H1 (cell line): ENCODE results near the gene PNRC2. TPM values are rescaled to one million over a fixed set of nuclear protein-coding genes. Genes with fewer than 3 reads are reported as not detected.

Source experiments
- CTCF ChIA-PET: fragments of 300-600 bp; sonication (Branson Sonifier 250); formaldehyde crosslinking; loops from one replicate; lab custom pipeline; 2021; ENCODE audit not compliant: partially characterized antibody; lab: Charles Lee
- POLR2A ChIA-PET: fragments of 300-600 bp; sonication (Branson Sonifier 250); formaldehyde crosslinking; loops from one replicate; lab custom pipeline; 2021; ENCODE audit warnings: inconsistent platforms; ENCODE audit not compliant: partially characterized antibody; lab: Charles Lee
- DNase-seq, 2 experiments: peaks; one replicate each; pipeline versions ENCODE4 v3.0.0 to v3.0.0-alpha.2; 2010 to 2022; ENCODE audit warnings: low spot score in 2 of 2, low read depth in 1 of 2, mixed read lengths in 1 of 2
- FAIRE-seq: peaks from 2 replicates; lab custom pipeline; 2011; peaks lifted over from hg19 to GRCh38; lab: Jason Lieb, UNC
- H2AFZ ChIP-seq: 2 replicates; pipeline ENCODE4 v1.8.1; 2012; ENCODE audit warnings: low read length, inconsistent platforms
- H2AK5ac ChIP-seq: 2 replicates; pipeline ENCODE4 v1.6.1; 2013; ENCODE audit warnings: low read depth, low read length
- H2BK120ac ChIP-seq: replicated peaks from 2 replicates; pipeline ENCODE3; 2013; ENCODE audit warnings: low read depth, low read length, inconsistent platforms
- H2BK12ac ChIP-seq: 2 replicates; pipeline ENCODE4 v1.6.1; 2013; ENCODE audit warnings: low read depth, low read length
- H2BK15ac ChIP-seq: 2 replicates; pipeline ENCODE4 v1.6.1; 2013; ENCODE audit warnings: low read length
- H2BK20ac ChIP-seq: 2 replicates; pipeline ENCODE4 v1.6.1; 2013; ENCODE audit warnings: low read length
- H2BK5ac ChIP-seq: 2 replicates; pipeline ENCODE4 v1.6.1; 2013; ENCODE audit warnings: low read depth, low read length
- H3K14ac ChIP-seq: 2 replicates; pipeline ENCODE4 v1.6.1; 2013; ENCODE audit warnings: inconsistent platforms; ENCODE audit not compliant: insufficient read length
- H3K18ac ChIP-seq: 2 replicates; pipeline ENCODE4 v1.6.1; 2013; ENCODE audit warnings: low read length; ENCODE audit errors: extremely low read depth
- H3K23ac ChIP-seq: 2 replicates; pipeline ENCODE4 v1.6.1; 2013; ENCODE audit warnings: inconsistent platforms; ENCODE audit not compliant: insufficient read length
- H3K23me2 ChIP-seq: 2 replicates; pipeline ENCODE4 v1.6.1; 2013; ENCODE audit warnings: low read depth, low read length
- H3K27ac ChIP-seq: 2 replicates; pipeline ENCODE4 v1.6.1; 2011; ENCODE audit warnings: low read depth, low read length, inconsistent platforms
- H3K27me3 ChIP-seq, 4 experiments: replicated peaks in 1 of 4; 1 replicate in 1 of 4; 2 replicates in 3 of 4; pipeline versions ENCODE4 v1.6.1 to v1.8.1; 2011 to 2013; ENCODE audit warnings: low read length in 3 of 4, mild to moderate bottlenecking in 3 of 4, inconsistent platforms in 2 of 4, mixed read lengths in 2 of 4, moderate library complexity in 1 of 4; ENCODE audit not compliant: control insufficient read depth in 3 of 4, insufficient read depth in 3 of 4; ENCODE audit errors: extremely low read depth in 1 of 4
- H3K36me3 ChIP-seq, 4 experiments: 2 replicates each; pipeline versions ENCODE4 v1.6.1 to v1.8.1; 2011 to 2013; ENCODE audit warnings: mild to moderate bottlenecking in 4 of 4, low read length in 3 of 4, moderate library complexity in 2 of 4, control low read depth in 1 of 4, inconsistent platforms in 1 of 4; ENCODE audit not compliant: insufficient read depth in 4 of 4, control insufficient read depth in 2 of 4
- H3K4ac ChIP-seq: replicated peaks from 2 replicates; pipeline ENCODE3; 2013; ENCODE audit warnings: low read length, low read depth, mixed read lengths, inconsistent platforms; ENCODE audit not compliant: insufficient read length
- H3K4me1 ChIP-seq, 4 experiments: replicated peaks in 1 of 4; 1 replicate in 1 of 4; 2 replicates in 3 of 4; pipeline versions ENCODE4 v1.6.1 to v1.8.1; 2011 to 2013; ENCODE audit warnings: low read length in 3 of 4, inconsistent platforms in 2 of 4, mixed read lengths in 1 of 4; ENCODE audit not compliant: insufficient read depth in 4 of 4, control insufficient read depth in 3 of 4
- H3K4me2 ChIP-seq, 2 experiments: 2 replicates each; pipeline versions ENCODE4 v1.6.1 to v1.8.1; 2011 to 2013; ENCODE audit warnings: low read depth in 2 of 2, low read length in 2 of 2, control low read depth in 1 of 2, inconsistent platforms in 1 of 2, mild to moderate bottlenecking in 1 of 2; ENCODE audit not compliant: insufficient read depth in 1 of 2
- H3K4me3 ChIP-seq, 4 experiments: fragments of 200-600, 300-600 bp in 1 of 4; sonication (generic), shearing (Covaris generic), sonication (Bioruptor Twin) in 1 of 4; 2 replicates each; pipeline versions ENCODE4 v1.5.1 to v1.8.1; 2011 to 2016; ENCODE audit warnings: low read length in 4 of 4, low read depth in 3 of 4, control low read depth in 2 of 4, inconsistent platforms in 2 of 4, mild to moderate bottlenecking in 2 of 4, mixed read lengths in 1 of 4, moderate library complexity in 1 of 4; ENCODE audit not compliant: insufficient read depth in 2 of 4; ENCODE audit errors: extremely low read depth in 1 of 4
- H3K56ac ChIP-seq: replicated peaks from 2 replicates; pipeline ENCODE3; 2013; ENCODE audit warnings: low read depth, mild to moderate bottlenecking, mixed read lengths, low read length, inconsistent platforms; ENCODE audit not compliant: insufficient read length
- H3K79me1 ChIP-seq: 2 replicates; pipeline ENCODE4 v1.6.1; 2013; ENCODE audit warnings: low read depth, low read length, control low read depth
- H3K79me2 ChIP-seq, 2 experiments: 2 replicates each; pipeline versions ENCODE4 v1.6.1 to v1.8.1; 2012 to 2013; ENCODE audit warnings: low read length in 2 of 2, mild to moderate bottlenecking in 2 of 2, inconsistent platforms in 1 of 2; ENCODE audit not compliant: insufficient read depth in 2 of 2, control insufficient read depth in 1 of 2
- H3K9ac ChIP-seq, 4 experiments: replicated peaks in 1 of 4; 1 replicate in 1 of 4; 2 replicates in 3 of 4; pipeline versions ENCODE4 v1.6.1 to v1.8.1; 2011 to 2013; ENCODE audit warnings: low read depth in 3 of 4, low read length in 3 of 4, control low read depth in 2 of 4, mild to moderate bottlenecking in 2 of 4, moderate library complexity in 2 of 4, inconsistent platforms in 1 of 4; ENCODE audit errors: extremely low read depth in 1 of 4
- H3K9me3 ChIP-seq, 2 experiments: 2 replicates each; pipeline versions ENCODE4 v1.6.1 to v1.8.1; 2012 to 2013; ENCODE audit warnings: mild to moderate bottlenecking in 2 of 2, moderate library complexity in 2 of 2, control low read depth in 1 of 2, inconsistent platforms in 1 of 2, low read depth in 1 of 2, low read length in 1 of 2, mixed read lengths in 1 of 2; ENCODE audit not compliant: insufficient read depth in 2 of 2
- H4K20me1 ChIP-seq, 2 experiments: replicated peaks in 1 of 2; 2 replicates each; pipeline versions ENCODE3 to v1.8.1; 2011 to 2013; ENCODE audit warnings: inconsistent platforms in 2 of 2, low read length in 2 of 2, mild to moderate bottlenecking in 1 of 2; ENCODE audit not compliant: insufficient read depth in 2 of 2, control insufficient read depth in 1 of 2
- H4K5ac ChIP-seq: 2 replicates; pipeline ENCODE4 v1.6.1; 2013; ENCODE audit warnings: low read length, low read depth, mixed read lengths, inconsistent platforms; ENCODE audit not compliant: insufficient read length
- H4K8ac ChIP-seq: 2 replicates; pipeline ENCODE4 v1.8.0; 2013; ENCODE audit warnings: mild to moderate bottlenecking, moderate library complexity, low read length, inconsistent platforms; ENCODE audit not compliant: insufficient read depth; ENCODE audit errors: extremely low read depth
- H4K91ac ChIP-seq: replicated peaks from 2 replicates; pipeline ENCODE3; 2013; ENCODE audit warnings: low read length, mixed read lengths, inconsistent platforms; ENCODE audit not compliant: insufficient read length
- CREB1 ChIP-seq: IDR thresholded peaks from 2 replicates; pipeline ENCODE4 v1.6.1; 2012; ENCODE audit warnings: inconsistent platforms
- GABPA ChIP-seq: IDR thresholded peaks from 2 replicates; pipeline ENCODE4 v1.6.1; 2011; ENCODE audit warnings: mild to moderate bottlenecking, low read length, moderate library complexity, borderline replicate concordance; ENCODE audit not compliant: insufficient read depth
- KDM1A ChIP-seq: fragments of 200-600, 300-600 bp; sonication (generic); IDR thresholded peaks from 2 replicates; pipeline ENCODE4 v1.7.1; 2016; ENCODE audit warnings: mild to moderate bottlenecking, low read length, borderline replicate concordance
- POU5F1 ChIP-seq: IDR thresholded peaks from 2 replicates; pipeline ENCODE4 v1.6.1; 2011; ENCODE audit warnings: low read depth, mild to moderate bottlenecking, low read length, moderate library complexity
- WGBS, 2 experiments: shearing (Covaris generic) in 1 of 2; methylation state at CpG; one replicate each; pipeline versions ENCODE4 v1.1.6 to v1.1.7; 2013 to 2015; ENCODE audit warnings: low lambda C conversion rate in 2 of 2, mixed read lengths in 2 of 2, inconsistent platforms in 1 of 2, low coverage in 1 of 2, missing lambda C conversion rate in 1 of 2; ENCODE audit not compliant: insufficient replicate concordance in 2 of 2, insufficient coverage in 1 of 2, insufficient read length in 1 of 2; ENCODE audit errors: extremely low coverage in 1 of 2, missing lambda C conversion rate in 1 of 2; 5-methylcytosine and 5-hydroxymethylcytosine counted together
- polyA plus RNA-seq, 7 experiments: library from polyadenylated mRNA; depleted of rRNA in 3 of 7; stranded (reverse) in 5 of 7; unstranded in 2 of 7; fragments of >200 nt in 5 of 7; fragments of 200-250 nt in 2 of 7; gene quantifications; 1 replicate in 5 of 7; 2 replicates in 1 of 7; 4 replicates in 1 of 7; pipeline versions ENCODE4 v1.2.1 to v1.2.3, GENCODE V29; 2011 to 2013; ENCODE audit warnings: missing spikeins in 2 of 7, mixed read lengths in 2 of 7
- total RNA-seq: library from RNA; stranded (reverse); fragmentation: NEBNext Ultra II Directional; extraction: Animal tissue kit (Norgen Biotek cat#: 25700); gene quantifications from 2 replicates; pipeline ENCODE4 v1.2.1, GENCODE V29; 2021

The PNRC2 gene
- total and polyA plus RNA-seq, 2 of the 8 experiments (the other 6 are each of a cell fraction or from before 2014, with no cell fraction given) = 57.5 to 147 TPM

DNA sequence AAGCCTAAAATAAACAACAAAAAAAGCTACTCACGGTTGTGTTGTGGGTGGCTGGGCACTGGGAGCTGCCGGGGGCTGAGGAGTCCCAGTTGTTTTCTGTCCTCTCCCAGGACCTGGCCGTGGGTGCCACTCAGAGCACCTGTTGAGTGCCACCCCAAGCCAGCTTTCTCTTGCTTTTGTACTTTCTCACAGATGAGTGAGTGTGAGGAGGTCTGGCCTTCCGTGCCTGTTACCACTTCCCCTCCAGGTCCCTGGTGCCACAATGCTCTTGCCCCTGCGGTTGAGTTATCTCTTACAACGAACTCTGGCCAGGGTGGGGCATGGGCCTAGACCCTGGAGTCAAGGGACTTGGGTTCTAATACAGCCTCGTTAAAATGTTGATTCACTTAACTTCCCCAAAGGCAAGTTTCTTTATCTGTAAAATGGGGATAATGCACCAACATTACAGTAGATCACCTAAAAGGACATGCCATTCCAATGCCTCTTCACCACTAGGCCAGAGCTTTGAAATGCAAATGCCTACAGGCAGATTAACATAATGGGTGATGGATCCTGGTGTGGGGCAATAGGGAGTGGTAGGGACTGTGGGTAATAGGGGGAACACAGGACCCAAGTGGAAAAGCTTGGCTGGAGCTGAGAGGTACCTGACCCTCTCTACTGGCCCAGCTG is 46.3 kb upstream of the PNRC2 start, which contains the start of gene CNR2:
Gene CNR2, minus strand, starts transcription at position 151 of the 669 bp plus-strand sequence. CDS start 37,745 bp downstream, outside the sequence.
- Histone ChIP-seq H4K91ac (no peak within 1 kb of the TSS), H2BK20ac (no peak within 1 kb of the TSS), H2AFZ (no peak within 1 kb of the TSS), H3K23me2 (no peaks in the 10 kb centered on the region), H3K79me2 (no peaks in the 10 kb centered on the region), H3K27ac (no peak within 1 kb of the TSS), H3K23ac (no peak within 1 kb of the TSS), H3K56ac (no peak within 1 kb of the TSS), H3K9ac (no peak within 1 kb of the TSS), H3K4me3 (no peak within 1 kb of the TSS), H3K9me3 (no peaks in the 10 kb centered on the region), H3K79me1 (no peaks in the 10 kb centered on the region), H2BK120ac (no peak within 1 kb of the TSS), H2AK5ac (no peak within 1 kb of the TSS), H4K8ac (no peak within 1 kb of the TSS), H3K27me3 (0 out of 7 replicates have a peak, but pooled peaks cover 0 to 1% (median 0%) of the 10 kb centered on the region in 4 experiments), H3K36me3 (no peaks in the 10 kb centered on the region; a peak in 1 of 8 replicates), H2BK12ac (no peak within 1 kb of the TSS), H3K4me1 (peaks cover 0 to 2% (median under 1%) of the 10 kb centered on the region in 4 experiments; a peak in 3 of 7 replicates), H3K4me2 (no peak within 1 kb of the TSS), H2BK15ac (no peak within 1 kb of the TSS; the same call in 1 of the 2 replicates), H3K4ac (no peak within 1 kb of the TSS), H4K20me1 (no peaks in the 10 kb centered on the region), H4K5ac (no peak within 1 kb of the TSS), H3K18ac (no peak within 1 kb of the TSS), H3K14ac (no peak within 1 kb of the TSS), H2BK5ac (no peak within 1 kb of the TSS)
- FAIRE-seq (no peak), DNase-seq (no peak)
- TF ChIP-seq KDM1A (peak; percentile 71; the same call in 1 of the 2 replicates), CREB1 (no peak), GABPA (no peak), POU5F1 (0 out of 2 replicates have a peak, but pooled peaks have one; percentile 38)
- ChIA-PET CTCF (interaction anchor here (0.7 to 1.6 kb wide), 6 partner anchors 40 to 118 kb away, joined by 3 read pairs; no protein-coding TSS in a partner anchor), POLR2A (interaction anchor here (0.6 kb wide), 1 partner anchor 1098 kb away, joined by 3 read pairs; no protein-coding TSS in a partner anchor)
- WGBS, 2 experiments = 88% methylated on average over 7 of the region's 7 CpGs; no CpG with 5 or more reads in 1 of the 2 experiments
